IPS-NIHi11 (cell line): ENCODE data around the gene MYO1B.
"Not testable (repeated sequence)": the region's sequence is repeated elsewhere in the genome, so short reads cannot be mapped to it uniquely, and the experiment has no call there.

Experiments
- DNase-seq: peaks from one replicate; pipeline ENCODE4 v3.0.0; 2012; ENCODE audit warnings: mixed read lengths, low spot score

The MYO1B gene

DNA sequence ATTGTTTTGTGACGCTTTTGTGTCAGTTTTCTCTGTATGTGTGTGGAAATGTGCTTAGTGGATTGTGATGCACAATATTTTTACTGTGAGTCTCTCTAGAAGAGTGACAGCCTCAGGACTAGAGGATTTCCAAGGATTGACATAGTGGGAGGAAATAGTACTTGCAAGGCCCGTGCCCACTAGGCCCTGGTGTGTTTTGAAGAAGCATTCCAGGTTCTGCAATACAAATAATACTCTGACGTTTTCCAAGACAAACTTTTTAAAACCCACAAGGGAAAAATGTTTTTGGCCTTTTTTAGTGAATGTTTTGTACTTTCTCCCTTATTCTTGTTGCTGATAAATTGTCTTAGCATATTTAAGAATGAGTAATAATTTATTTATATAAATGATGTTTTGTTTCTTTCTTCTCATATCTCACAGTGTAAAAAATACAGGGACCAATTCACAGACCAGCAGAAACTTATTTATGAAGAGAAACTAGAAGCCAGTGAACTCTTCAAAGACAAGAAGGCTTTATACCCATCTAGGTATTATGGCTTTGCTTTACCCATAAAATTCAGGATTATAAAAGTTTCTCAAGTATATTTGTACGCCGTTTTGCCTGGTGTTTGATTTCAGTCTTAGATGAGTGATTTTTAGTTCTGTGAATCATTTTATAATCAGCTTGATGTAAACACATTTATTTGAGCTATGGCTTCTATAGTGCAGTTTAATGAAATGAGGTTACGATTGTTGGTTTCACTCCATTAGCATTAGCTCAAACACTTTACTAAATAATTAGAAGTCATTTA lies 165.6 kb downstream of the MYO1B start:
- DNase-seq = no peak

DNA sequence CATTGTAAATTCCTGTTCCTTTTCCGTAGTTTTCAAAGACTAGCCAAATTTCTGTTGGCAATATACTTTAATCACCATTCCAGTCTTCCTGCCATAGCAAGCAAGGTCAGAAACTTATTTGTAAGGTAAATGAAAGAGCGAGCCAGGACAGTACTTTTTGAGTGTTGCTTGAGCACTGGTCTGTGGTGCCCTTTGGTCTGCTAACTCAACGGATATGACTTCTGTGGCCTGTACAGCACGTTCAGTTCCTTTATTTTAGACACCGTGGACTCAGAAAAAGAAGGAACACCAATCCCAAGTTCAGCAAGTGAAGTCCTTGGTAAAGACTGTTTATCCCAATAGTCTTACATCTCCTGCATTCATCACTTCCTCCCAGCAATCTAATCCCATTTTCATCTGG lies 166.3 kb downstream of the MYO1B start:
- DNase-seq = no peak

DNA sequence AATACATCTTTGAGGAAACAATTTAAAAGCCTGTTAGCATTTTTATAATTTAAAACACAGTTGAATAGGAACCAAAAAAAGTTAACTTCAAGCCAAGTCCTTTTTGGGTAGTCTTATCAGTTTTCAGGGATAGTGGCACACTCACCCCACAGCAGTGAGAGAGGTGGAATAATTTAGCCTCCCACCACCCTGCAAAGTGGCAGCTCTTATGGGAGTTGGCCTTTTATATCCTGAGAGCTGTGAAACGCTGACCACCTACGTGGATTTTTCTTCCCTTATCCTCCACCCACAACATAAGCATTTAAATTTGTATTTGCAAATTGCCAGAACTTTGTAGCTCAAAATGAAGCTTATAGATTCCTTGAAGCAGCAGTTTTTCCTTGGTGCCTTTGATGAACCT lies 167.1 kb downstream of the MYO1B start:
- DNase-seq = no peak

DNA sequence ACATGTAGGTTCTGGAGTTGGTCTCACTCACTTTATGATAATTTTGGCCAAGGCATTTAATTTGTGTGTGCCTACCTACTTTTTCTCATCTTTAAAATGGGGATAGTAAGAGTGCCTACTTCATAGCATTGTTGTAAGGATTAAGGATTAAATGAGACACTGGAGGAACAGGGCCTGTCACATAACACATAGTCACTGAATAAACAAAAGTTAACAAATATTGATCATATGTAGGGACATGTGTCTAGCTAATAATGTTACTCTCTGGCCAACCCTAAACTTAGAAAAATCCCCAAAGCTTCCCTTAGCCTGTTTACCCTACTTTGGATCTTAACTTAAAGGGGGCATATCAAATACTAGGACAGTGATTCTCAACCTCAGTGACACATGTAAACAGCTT lies 169.9 kb downstream of the MYO1B start:
- no peak for DNase-seq

DNA sequence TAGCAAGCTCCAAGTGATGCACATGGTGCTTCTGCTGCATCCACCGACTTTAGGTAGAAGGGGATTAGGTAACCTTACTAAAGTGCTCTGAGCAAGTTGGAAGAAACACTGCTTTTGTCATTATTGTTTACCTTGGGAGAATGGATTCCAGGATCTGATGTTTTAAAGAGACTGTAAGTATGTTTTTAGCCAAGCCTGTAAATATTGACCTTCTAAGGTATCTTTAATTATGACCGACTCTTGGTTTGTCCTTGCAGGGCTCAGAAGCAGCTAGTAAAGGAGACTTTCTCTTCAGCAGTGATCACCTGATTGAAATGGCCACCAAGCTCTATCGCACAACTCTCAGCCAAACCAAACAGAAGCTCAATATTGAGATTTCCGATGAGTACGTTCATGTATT lies 170.7 kb downstream of the MYO1B start:
- no peak for DNase-seq

DNA sequence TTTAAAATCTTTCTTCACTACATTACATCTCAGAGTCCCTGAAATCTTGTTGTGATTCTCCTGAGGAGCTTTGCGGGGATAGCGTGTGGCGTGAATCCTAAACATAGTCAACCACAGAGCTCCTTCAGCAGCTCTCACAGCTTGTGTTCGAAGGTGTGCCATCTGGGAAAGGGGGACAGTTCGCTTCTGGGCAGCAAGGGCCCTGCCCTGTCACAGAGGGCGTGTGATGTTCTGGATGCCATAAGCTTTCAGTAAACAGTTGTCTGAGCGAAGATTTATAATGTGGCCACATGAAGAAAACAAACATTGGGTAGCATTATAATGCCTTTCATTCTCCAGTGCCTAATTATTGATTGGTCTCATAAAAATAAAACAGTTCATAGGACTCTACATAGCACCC lies 172.5 kb downstream of the MYO1B start:
- DNase-seq = no peak

DNA sequence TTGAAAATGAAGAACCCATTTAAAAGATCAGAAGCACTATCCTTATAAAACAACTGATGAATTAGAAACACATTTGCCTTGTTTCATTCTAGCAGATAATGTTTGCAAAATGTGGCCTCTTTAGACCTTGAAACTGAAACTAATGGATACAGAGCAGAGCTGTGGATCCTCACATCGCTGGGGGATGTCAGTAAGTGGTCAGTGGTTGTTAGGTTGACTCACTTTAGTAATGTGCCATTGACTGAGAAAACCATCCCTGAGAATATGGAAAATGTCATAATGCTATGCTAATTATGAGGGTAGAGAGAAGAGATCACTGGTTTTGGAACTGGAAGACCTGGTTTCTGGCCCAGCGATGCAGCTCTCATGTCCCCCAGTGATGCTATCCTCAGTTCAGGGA lies 176.7 kb downstream of the MYO1B start:
- no peak for DNase-seq

DNA sequence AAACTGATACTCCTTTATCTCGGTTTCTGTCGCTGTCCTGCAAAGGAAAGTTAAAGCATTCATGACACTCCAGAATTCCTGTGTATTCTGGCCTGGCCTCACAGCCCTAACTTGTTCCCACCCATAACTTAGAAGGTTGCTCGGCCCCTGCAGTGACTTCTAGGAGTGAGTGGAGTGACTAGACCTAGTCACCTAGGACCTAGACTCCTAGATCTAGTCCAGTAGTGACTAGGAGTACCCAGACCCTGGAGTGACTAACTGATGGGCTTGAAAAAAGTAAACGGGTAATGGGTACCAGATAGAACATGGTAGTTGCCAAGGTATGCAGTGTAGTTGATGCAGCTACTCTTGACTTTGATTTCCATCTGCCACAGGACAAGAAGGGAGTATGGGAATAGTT lies 181.8 kb downstream of the MYO1B start:
- DNase-seq = no peak

DNA sequence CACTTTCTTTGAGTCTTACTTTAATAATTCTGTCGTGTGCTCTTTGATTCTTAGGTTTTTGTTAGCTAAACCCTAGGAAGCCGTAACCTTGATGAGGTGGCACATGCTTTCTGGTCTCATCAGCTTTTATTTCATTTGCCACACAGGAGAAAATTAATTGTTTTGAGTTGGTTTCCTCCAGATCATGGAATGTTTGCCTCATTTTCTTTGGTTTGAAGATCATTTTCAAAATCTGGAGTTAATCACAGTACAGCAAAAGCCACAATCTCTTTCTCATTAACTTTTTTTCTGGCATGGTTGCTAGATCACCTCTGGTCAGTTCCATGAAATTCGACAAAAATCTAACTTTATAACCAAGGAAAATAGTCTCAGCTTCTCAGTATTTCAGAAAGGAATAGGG lies 182.9 kb downstream of the MYO1B start:
- DNase-seq = no peak

DNA sequence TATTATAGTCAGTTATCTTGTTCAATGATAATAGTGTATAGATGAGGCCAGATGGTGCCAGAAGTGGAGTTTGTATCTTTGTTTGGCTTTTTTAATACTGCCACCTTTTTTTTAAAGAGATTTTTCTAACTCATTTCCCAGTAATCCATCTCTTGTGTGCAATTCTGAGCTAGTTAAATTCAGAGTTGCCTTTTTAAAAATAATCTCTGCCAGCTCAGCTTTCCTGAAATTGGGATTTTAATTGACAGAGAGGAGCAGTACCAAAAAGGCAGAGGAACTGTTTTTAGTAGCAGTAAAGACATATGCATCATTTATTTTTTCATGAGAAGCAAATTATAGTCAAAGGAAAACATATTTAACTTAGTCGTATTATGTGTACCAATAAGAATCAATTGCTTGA lies 185.3 kb downstream of the MYO1B start:
- DNase-seq = no peak

DNA sequence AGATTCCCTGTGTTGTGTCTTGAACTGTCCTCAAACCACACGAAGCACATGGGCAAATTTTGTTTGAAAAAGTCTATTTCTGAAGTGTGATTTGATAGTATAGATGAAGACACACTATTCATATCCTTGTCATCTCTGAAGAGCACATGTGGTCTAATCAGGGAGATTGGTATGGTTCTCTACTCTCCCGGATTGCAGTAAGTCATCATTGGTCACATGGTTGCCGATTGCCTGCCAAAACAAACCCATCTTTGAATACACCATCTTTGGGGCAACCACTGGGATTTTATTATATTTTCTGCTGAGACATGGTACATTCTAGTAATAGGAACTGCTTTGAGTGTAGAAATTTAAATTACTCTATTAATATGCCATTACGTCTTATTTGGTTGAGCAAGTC lies 186.9 kb downstream of the MYO1B start:
- DNase-seq = no peak

DNA sequence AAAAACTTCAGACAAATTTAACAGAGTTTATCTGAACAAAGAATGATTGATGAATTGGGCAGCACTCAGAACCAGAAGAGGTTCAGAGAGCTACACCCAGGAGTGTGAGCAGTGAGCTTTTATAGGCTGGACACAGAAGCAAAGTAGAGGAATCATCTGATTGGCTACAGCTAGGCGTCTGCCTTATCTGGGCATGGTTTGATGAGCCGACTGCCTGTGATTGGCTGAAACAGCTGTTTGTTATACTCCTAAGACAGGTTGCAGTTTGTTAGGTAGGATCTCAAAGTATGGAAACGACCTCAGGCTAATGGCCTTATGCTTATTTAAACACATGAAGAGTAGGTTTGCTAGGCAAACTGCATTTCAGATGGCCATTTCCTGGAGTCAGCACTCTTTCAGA lies 188.9 kb downstream of the MYO1B start:
- DNase-seq = no peak

DNA sequence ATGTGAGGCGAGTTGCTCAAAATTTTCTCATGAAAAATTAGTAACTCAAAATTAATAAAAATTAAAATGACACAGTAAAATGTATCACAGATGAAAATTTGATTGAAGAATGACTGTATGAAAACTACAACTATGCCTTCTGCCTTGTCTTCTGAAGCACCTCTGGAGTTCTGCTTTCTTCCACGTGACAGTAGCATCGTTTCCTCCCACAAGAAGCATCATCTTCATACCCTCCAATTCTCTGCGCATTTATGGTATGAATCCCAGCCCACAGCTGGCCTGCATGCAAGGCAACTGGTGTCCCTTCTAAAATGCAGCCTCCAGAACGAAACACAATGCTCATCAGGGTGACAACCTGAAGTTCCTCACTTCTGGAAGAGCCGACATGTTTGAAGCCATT lies 189.9 kb downstream of the MYO1B start:
- DNase-seq = no peak

DNA sequence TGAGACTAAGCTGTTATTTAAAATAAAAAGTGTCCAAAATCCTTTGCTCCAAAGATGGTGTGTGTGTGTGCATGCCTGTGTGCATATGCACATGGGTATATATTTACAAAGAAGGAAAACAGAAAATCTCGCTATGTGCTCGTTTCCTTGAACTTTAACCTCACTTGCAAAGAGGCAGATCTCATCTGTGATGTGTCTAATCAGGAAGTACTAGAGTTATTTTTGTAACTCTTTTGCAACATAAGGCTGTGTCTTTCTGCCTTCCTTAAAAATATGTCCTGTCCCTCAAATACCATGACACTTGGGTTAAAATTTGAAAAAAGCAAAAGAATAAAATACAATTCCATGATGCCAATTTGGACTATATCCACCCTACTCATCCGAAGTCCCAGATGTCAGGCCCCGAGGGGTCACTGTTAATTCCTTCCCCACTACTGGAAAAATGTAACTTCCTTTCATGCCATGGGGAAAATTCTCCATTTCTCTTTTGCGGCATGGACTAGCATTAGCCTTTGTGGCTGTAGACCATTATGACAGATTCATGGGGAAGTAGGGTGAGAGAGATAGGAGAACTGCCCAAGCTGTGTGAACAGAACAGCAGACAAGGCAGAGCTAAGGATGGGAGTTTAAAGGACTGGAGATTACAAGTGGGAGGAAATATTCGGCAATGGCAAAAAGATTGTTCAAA lies 191.3 kb downstream of the MYO1B start:
- no peak for DNase-seq

DNA sequence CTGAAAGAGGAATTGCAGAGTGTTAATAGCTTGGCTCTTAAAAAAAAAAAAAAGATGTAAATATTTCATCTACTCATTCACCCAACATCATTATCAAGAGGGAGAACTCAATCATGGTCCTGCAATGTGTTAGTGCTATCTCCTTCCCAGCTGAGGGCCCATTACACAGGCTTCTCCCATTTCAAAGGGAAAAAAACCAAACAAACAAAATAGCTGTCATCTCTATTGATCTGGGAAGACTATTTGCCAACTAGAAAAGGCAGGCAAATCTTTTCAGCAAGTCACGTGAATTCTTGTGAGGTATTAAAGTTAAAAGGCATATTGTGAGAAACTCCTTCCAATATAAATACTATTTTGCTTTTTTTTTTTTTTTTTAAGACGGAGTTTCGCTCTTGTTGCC lies 194.3 kb downstream of the MYO1B start:
- no peak for DNase-seq

DNA sequence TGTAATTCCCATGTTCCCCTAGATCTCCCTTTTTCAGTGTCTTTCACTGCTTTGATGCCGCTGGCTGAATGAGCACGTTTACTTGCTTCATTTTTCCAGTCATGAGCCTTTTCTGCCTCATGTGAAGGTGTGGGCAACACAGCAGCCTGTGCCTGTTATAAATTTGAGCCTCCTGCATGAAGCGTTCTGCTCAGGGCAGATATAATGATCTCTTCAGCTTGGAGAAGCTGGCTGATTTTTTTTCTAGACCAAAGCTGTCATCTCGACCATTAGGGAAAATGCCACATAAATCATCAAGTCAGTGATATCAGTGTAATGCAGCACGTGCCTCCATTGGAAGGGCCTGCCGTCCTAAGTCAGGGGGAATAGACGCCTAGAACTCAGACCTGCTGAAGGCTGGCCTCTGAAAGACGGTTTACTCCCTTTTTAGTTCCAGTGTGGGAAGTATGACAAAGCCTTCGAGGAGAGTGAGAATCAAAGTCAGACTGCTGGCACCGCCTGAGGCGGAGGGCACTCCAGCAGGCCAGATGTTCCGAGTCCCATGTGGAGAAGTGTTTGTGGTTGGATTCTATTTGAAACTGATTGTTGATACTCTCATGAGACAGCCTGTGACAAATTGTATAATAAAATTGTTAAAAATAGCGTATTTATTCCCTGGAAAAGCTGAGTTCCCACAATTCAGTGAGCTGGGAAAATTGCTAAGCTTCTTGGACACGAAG lies 196.5 kb downstream of the MYO1B start:
- DNase-seq = no peak

DNA sequence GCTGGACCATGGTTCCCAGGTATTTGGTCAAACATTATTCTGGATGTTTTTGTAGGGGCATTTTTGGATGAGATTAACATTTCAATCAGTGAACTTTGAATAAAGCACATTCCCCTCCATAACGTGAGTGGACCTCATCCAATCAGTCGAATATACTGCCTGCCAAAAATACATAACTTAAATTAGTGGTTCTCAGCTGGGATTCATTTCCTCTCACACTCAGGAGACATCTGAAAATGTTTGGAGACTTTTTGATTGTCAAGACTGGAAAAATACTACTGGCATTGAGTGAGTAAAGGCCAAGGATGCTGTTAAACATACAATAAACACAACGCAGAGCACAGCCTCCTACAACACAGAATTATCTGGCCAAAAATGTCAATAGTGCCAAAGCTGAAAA lies 198.2 kb downstream of the MYO1B start:
- DNase-seq = no peak

DNA sequence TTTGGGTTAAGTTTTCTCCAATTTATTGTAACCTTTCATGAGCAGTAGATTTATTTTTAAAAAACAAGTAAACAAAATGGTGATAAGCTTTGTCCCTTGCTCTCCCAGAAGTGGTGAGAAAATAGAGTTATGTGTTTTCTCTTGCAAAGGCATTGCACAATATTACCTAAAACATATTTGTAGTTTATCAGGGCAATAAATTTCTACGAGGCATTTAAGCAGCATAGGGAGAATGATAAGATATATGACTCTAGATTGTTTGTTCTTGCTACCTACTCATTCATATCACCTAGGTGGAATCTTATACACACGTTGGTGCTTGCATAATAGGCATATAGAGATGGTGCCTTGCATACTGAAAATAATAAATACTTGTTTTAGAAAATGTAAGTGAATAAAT lies 201.7 kb downstream of the MYO1B start:
- no peak for DNase-seq

DNA sequence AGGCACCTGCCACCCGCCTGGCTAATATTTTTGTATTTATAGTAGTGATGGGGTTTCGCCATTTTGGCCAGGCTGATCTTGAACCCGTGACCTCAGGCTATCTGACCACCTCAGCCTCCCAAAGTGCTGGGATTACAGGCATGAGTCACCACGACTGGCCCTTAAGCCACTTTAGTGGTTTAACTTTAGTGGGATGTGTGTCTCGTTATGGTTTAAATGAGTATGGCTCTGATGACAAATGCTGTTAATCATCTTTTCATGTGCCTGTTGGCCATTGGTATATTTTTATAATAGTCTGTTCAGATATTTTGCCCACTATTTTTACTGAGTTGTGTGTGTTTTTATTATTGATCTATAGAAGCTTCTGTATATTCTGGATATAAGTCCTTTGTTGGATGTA lies 205.9 kb downstream of the MYO1B start:
- no peak for DNase-seq

DNA sequence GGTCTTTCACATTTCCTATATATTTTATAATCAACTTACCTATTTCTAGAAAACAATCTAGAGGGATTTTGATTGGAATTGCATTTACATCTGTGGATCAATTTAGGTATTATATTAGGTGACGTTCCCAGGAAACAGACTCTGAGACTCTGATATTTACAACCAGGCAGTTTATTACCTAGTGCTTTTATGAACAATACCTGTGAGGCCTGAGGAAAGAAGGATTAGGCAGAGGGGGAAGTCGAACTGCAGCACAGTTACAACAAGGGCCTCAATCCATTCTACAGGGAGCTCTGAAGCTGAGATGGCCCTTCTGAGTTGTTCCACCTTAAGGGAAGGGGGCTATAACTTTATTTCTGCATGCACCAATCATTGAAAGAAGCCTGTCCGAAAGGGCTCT lies 206.9 kb downstream of the MYO1B start:
- DNase-seq = no peak

DNA sequence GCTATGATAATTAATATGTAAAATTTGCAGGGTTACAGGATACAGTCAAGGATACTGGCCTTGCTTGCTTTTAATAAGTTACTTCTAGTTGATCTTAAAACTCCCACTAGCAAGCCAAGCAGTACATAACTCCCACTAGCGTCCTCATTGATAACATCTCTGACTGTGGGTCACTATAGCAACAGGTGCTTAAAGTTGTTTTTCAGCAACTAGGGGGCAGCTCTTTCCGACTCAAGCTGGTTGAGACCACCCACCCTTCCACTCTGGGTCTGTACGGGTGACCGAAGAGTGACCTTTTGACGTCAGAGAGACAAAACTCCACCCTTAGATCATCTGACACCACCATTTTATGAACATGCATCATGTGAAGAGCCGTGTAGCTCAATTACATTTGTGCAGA lies 208.6 kb downstream of the MYO1B start:
- no peak for DNase-seq

DNA sequence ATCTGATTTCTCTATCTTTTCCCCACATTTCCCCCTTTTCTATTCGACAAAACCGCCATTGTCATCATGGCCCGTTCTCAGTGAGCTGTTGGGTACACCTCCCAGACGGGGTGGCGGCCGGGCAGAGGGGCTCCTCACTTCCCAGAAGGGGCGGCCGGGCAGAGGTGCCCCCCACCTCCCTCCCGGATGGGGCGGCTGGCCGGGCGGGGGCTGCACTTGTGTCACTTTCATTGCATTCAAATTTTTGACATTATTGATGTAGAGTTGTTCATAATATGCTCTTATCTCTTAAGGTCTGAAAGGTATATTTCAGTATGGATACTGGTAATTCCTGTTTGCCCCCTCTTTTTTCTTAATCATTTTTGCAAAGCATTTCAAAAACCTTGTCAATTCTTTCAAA lies 211.3 kb downstream of the MYO1B start:
- DNase-seq = not testable (repeated sequence)

DNA sequence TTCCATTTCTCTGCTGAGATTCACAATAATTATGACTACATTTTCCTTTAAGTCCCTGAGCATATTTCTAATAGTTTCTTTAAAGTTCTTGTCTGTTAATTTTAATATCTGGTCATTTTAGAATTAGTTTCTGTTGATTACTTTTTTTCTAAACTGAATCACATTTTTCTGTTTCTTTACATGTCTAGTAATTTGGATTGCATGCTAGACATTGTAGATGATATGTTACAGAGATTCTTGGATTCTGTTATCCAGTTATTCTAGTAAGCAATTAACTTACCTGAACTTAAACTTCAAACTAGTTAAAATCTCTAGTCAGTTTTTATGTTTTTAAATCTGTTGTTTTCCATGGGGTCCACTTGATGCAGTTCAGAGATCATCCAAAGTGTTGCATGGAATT lies 214.0 kb downstream of the MYO1B start:
- DNase-seq = no peak
